H9 (cell line): ENCODE measurements around the gene SH3GL2. TPM values are rescaled to one million over a fixed set of nuclear protein-coding genes. Genes with fewer than 3 reads are reported as not detected.

Source experiments
- DNase-seq: peaks from one replicate; pipeline ENCODE4 v3.0.0-alpha.2; 2017
- H2AFZ ChIP-seq: one replicate; pipeline ENCODE4 v1.6.1; 2013; ENCODE audit warnings: mild to moderate bottlenecking, low read length, control low read depth, moderate library complexity
- H2AK5ac ChIP-seq: 2 replicates; pipeline ENCODE4 v1.6.1; 2013; ENCODE audit warnings: low read length, control low read depth, mixed read lengths; ENCODE audit not compliant: insufficient read length
- H2BK120ac ChIP-seq: one replicate; pipeline ENCODE4 v1.6.1; 2013; ENCODE audit warnings: low read depth, mild to moderate bottlenecking, low read length, control low read depth, inconsistent platforms; ENCODE audit not compliant: poor library complexity, severe bottlenecking
- H2BK12ac ChIP-seq: 2 replicates; pipeline ENCODE4 v1.6.1; 2013; ENCODE audit warnings: low read length, control low read depth, mixed read lengths, low read depth; ENCODE audit not compliant: insufficient read length
- H2BK15ac ChIP-seq: 2 replicates; pipeline ENCODE4 v1.6.1; 2013; ENCODE audit warnings: low read depth, low read length, control low read depth
- H2BK20ac ChIP-seq: one replicate; pipeline ENCODE4 v1.6.1; 2013; ENCODE audit warnings: low read depth, mild to moderate bottlenecking, low read length, control low read depth, inconsistent platforms; ENCODE audit not compliant: poor library complexity, severe bottlenecking
- H2BK5ac ChIP-seq: 2 replicates; pipeline ENCODE4 v1.6.1; 2013; ENCODE audit warnings: low read length, control low read depth, mixed read lengths; ENCODE audit not compliant: insufficient read length
- H3K14ac ChIP-seq: 2 replicates; pipeline ENCODE4 v1.6.1; 2013; ENCODE audit warnings: low read length, control low read depth; ENCODE audit not compliant: insufficient read depth
- H3K18ac ChIP-seq: 2 replicates; pipeline ENCODE4 v1.6.1; 2013; ENCODE audit warnings: low read depth, mild to moderate bottlenecking, mixed read lengths, low read length, control low read depth; ENCODE audit not compliant: insufficient read length
- H3K23ac ChIP-seq: 2 replicates; pipeline ENCODE4 v1.6.1; 2013; ENCODE audit warnings: low read length, control low read depth, mixed read lengths, low read depth; ENCODE audit not compliant: insufficient read length
- H3K23me2 ChIP-seq: 2 replicates; pipeline ENCODE4 v1.6.1; 2013; ENCODE audit warnings: low read depth, mild to moderate bottlenecking, mixed read lengths, low read length, control low read depth; ENCODE audit not compliant: insufficient read length, poor library complexity, severe bottlenecking
- H3K27ac ChIP-seq: 2 replicates; pipeline ENCODE4 v1.5.1; 2013; ENCODE audit warnings: low read length, control low read depth, mixed read lengths, low read depth; ENCODE audit not compliant: insufficient read length
- H3K27me3 ChIP-seq: 2 replicates; pipeline ENCODE4 v1.6.1; 2013; ENCODE audit warnings: low read length, control low read depth, inconsistent platforms; ENCODE audit not compliant: insufficient read depth
- H3K4ac ChIP-seq: 2 replicates; pipeline ENCODE4 v1.6.1; 2013; ENCODE audit warnings: low read depth, mild to moderate bottlenecking, control low read depth, inconsistent platforms, low read length, moderate library complexity
- H3K4me1 ChIP-seq: 2 replicates; pipeline ENCODE4 v1.6.1; 2013; ENCODE audit warnings: low read length, control low read depth, inconsistent platforms; ENCODE audit not compliant: insufficient read depth
- H3K4me2 ChIP-seq: 2 replicates; pipeline ENCODE4 v1.6.1; 2013; ENCODE audit warnings: low read length, control low read depth, mixed read lengths; ENCODE audit not compliant: insufficient read length, insufficient read depth
- H3K56ac ChIP-seq: 2 replicates; pipeline ENCODE4 v1.6.1; 2013; ENCODE audit warnings: low read depth, mild to moderate bottlenecking, mixed read lengths, low read length, control low read depth; ENCODE audit not compliant: insufficient read length
- H3K79me1 ChIP-seq: 2 replicates; pipeline ENCODE4 v1.6.1; 2013; ENCODE audit warnings: low read depth, mild to moderate bottlenecking, moderate library complexity, low read length, control low read depth, inconsistent platforms; ENCODE audit not compliant: insufficient read depth, poor library complexity, severe bottlenecking
- H3K79me2 ChIP-seq: 2 replicates; pipeline ENCODE4 v1.6.1; 2013; ENCODE audit warnings: low read length, control low read depth, inconsistent platforms; ENCODE audit not compliant: insufficient read depth
- H3K9ac ChIP-seq: 2 replicates; pipeline ENCODE4 v1.6.1; 2013; ENCODE audit warnings: low read length, control low read depth, mixed read lengths; ENCODE audit not compliant: insufficient read length; ENCODE audit errors: extremely low read depth
- H3K9me3 ChIP-seq: one replicate; pipeline ENCODE4 v1.6.1; 2013; ENCODE audit warnings: low read depth, low read length, inconsistent platforms; ENCODE audit not compliant: control insufficient read depth
- H3T11ph ChIP-seq: one replicate; pipeline ENCODE4 v1.6.1; 2013; ENCODE audit warnings: mild to moderate bottlenecking, low read length, control low read depth, inconsistent platforms
- H4K20me1 ChIP-seq: one replicate; pipeline ENCODE4 v1.6.1; 2013; ENCODE audit not compliant: control insufficient read depth, insufficient read length, insufficient read depth
- H4K5ac ChIP-seq: 2 replicates; pipeline ENCODE4 v1.6.1; 2013; ENCODE audit warnings: low read depth, mild to moderate bottlenecking, mixed read lengths, low read length, control low read depth; ENCODE audit not compliant: insufficient read length
- H4K8ac ChIP-seq: replicated peaks from 2 replicates; pipeline ENCODE4 v1.6.1; 2013; ENCODE audit warnings: low read length, control low read depth, mixed read lengths, low read depth; ENCODE audit not compliant: insufficient read length
- H4K91ac ChIP-seq: 2 replicates; pipeline ENCODE4 v1.6.1; 2013; ENCODE audit warnings: low read depth, mild to moderate bottlenecking, moderate library complexity, mixed read lengths, low read length, control low read depth; ENCODE audit not compliant: insufficient read length
- H3K27ac Mint-ChIP-seq, 3 experiments: 2 replicates in 2 of 3; 3 replicates in 1 of 3; pipeline ENCODE4 v1.8.0; 2020 to 2021; ENCODE audit warnings: mixed read lengths in 3 of 3, mild to moderate bottlenecking in 1 of 3, moderate library complexity in 1 of 3
- H3K27me3 Mint-ChIP-seq: 2 replicates; pipeline ENCODE4 v1.8.0; 2021; ENCODE audit warnings: low read depth, mild to moderate bottlenecking, moderate library complexity, mixed read lengths
- H3K36me3 Mint-ChIP-seq, 3 experiments: 2 replicates in 2 of 3; 3 replicates in 1 of 3; pipeline ENCODE4 v1.8.0; 2020 to 2021; ENCODE audit warnings: low read depth in 3 of 3, mixed read lengths in 3 of 3; ENCODE audit not compliant: insufficient read depth in 1 of 3
- H3K4me1 Mint-ChIP-seq, 2 experiments: 2 replicates each; pipeline ENCODE4 v1.8.0; 2020; ENCODE audit warnings: mixed read lengths in 2 of 2
- H3K4me3 Mint-ChIP-seq, 2 experiments: 2 replicates in 1 of 2; 3 replicates in 1 of 2; pipeline ENCODE4 v1.8.0; 2020 to 2021; ENCODE audit warnings: mild to moderate bottlenecking in 2 of 2, mixed read lengths in 2 of 2, moderate library complexity in 1 of 2
- H3K9me3 Mint-ChIP-seq, 2 experiments: 2 replicates in 1 of 2; 3 replicates in 1 of 2; pipeline ENCODE4 v1.8.0; 2020; ENCODE audit warnings: mild to moderate bottlenecking in 2 of 2, mixed read lengths in 2 of 2, moderate library complexity in 1 of 2
- CTCF ChIP-seq: fragments of 200-600 bp; sonication (generic); conservative IDR thresholded peaks from 3 replicates; pipeline ENCODE4 v1.8.0; 2021; ENCODE audit warnings: antibody characterized with exemption, mild to moderate bottlenecking
- WGBS: extraction: QIAGEN DNeasy Blood & Tissue Kit; methylation state at CpG from one replicate; pipeline ENCODE4 v1.1.7; 2013; ENCODE audit warnings: missing lambda C conversion rate, low lambda C conversion rate, mixed read lengths; ENCODE audit not compliant: insufficient read length; ENCODE audit errors: extremely low coverage; 5-methylcytosine and 5-hydroxymethylcytosine counted together
- total RNA-seq: library from RNA; stranded (reverse); gene quantifications from 2 replicates; pipeline ENCODE4 v1.2.1, GENCODE V29; 2021

SH3GL2 gene
- total RNA-seq, 1 experiment from 2014 or later = 6.5 TPM

- no peak overlapping the region for H2BK5ac ChIP-seq
- no peak overlapping the region for H3K9ac ChIP-seq
- H3K14ac ChIP-seq = no peak overlapping the region
- no peaks in the 10 kb centered on the region for H3K9me3 ChIP-seq
- H4K20me1 ChIP-seq = no peaks in the 10 kb centered on the region
- no peak overlapping the region for H2BK12ac ChIP-seq
- Mint-ChIP-seq H3K9me3 (no peaks in the 10 kb centered on the region), H3K4me3 (no peak overlapping the region), H3K4me1 (peaks cover 6% of the 10 kb centered on the region in 2 experiments), H3K27ac (no peak overlapping the region), H3K27me3 (peaks cover 1% of the 10 kb centered on the region; the same call in 1 of the 2 replicates), H3K36me3 (no peaks in the 10 kb centered on the region)
- no CpG with 5 or more reads among the region's 2 CpGs for WGBS
- H3K79me2 ChIP-seq = no peaks in the 10 kb centered on the region
- no peak overlapping the region for H3K4me2 ChIP-seq
- no peak overlapping the region for H2BK15ac ChIP-seq
- H2BK120ac ChIP-seq = no peak overlapping the region
- DNase-seq = no peak
- no peak overlapping the region for H3K4ac ChIP-seq
- H2AFZ ChIP-seq = no peak overlapping the region
- H3T11ph ChIP-seq = no peak overlapping the region
- H4K8ac ChIP-seq = no peak overlapping the region
- no peak overlapping the region for H3K56ac ChIP-seq
- no peaks in the 10 kb centered on the region for H3K27me3 ChIP-seq
- no peak overlapping the region for H2BK20ac ChIP-seq
- no peak overlapping the region for H4K5ac ChIP-seq
- no peaks in the 10 kb centered on the region for H3K79me1 ChIP-seq
- no peaks in the 10 kb centered on the region for H3K4me1 ChIP-seq
- H3K18ac ChIP-seq = no peak overlapping the region
- H2AK5ac ChIP-seq = no peak overlapping the region
- H3K23ac ChIP-seq = no peak overlapping the region
- peaks cover 2% of the 10 kb centered on the region for H3K23me2 ChIP-seq
- no peak overlapping the region for H3K27ac ChIP-seq
- no peak for TF ChIP-seq CTCF
- no peak overlapping the region for H4K91ac ChIP-seq
Measured at GRCh38 chr9:17807613-17808282, 228.9 kb downstream of the SH3GL2 start.
